DOHH2 (cell line): ENCODE measurements around the gene NFIB.

Experiments
- H3F3A ChIP-seq: fragments of 200-600 bp; sonication (generic), shearing (Covaris generic); 2 replicates; pipeline ENCODE4 v1.6.0; 2016; ENCODE audit warnings: antibody characterized with exemption, mild to moderate bottlenecking; ENCODE audit not compliant: control insufficient read depth, insufficient read depth
- H3K27ac ChIP-seq: fragments of 200-600 bp; sonication (generic); 2 replicates; pipeline ENCODE4 v1.5.1; 2014; ENCODE audit warnings: low read depth, mild to moderate bottlenecking, low read length, moderate library complexity
- H3K27me3 ChIP-seq: fragments of 200-600 bp; sonication (generic); 2 replicates; pipeline ENCODE4 v1.6.1; 2014; ENCODE audit warnings: mild to moderate bottlenecking, low read length, mixed read lengths; ENCODE audit not compliant: control insufficient read depth
- H3K36me3 ChIP-seq: fragments of 200-600 bp; sonication (generic); 2 replicates; pipeline ENCODE4 v1.6.1; 2014; ENCODE audit warnings: mild to moderate bottlenecking, low read length, moderate library complexity, mixed read lengths; ENCODE audit not compliant: control insufficient read depth
- H3K4me1 ChIP-seq: fragments of 200-600 bp; sonication (generic); 2 replicates; pipeline ENCODE4 v1.6.1; 2014; ENCODE audit warnings: mild to moderate bottlenecking, low read length, mixed read lengths; ENCODE audit not compliant: control insufficient read depth
- H3K4me2 ChIP-seq: fragments of 200-600 bp; sonication (generic); 2 replicates; pipeline ENCODE4 v1.6.0; 2014; ENCODE audit warnings: mild to moderate bottlenecking, low read length, moderate library complexity
- H3K4me3 ChIP-seq: fragments of 200-600 bp; sonication (generic); 2 replicates; pipeline ENCODE4 v1.5.1; 2014; ENCODE audit warnings: mild to moderate bottlenecking, low read length, mixed read lengths
- H3K79me2 ChIP-seq: fragments of 200-600 bp; sonication (generic); 2 replicates; pipeline ENCODE4 v1.6.1; 2014; ENCODE audit warnings: mild to moderate bottlenecking, low read length, mixed read lengths; ENCODE audit not compliant: control insufficient read depth
- H3K9me2 ChIP-seq: fragments of 200-600 bp; sonication (generic); replicated peaks from 2 replicates; pipeline ENCODE4 v1.6.1; 2014; ENCODE audit warnings: mild to moderate bottlenecking, low read length, mixed read lengths; ENCODE audit not compliant: control insufficient read depth
- H3K9me3 ChIP-seq: fragments of 200-600 bp; sonication (generic); 2 replicates; pipeline ENCODE4 v1.6.1; 2014; ENCODE audit warnings: antibody characterized with exemption, low read length, mixed read lengths; ENCODE audit not compliant: control insufficient read depth, insufficient read depth
- H4K20me1 ChIP-seq: fragments of 200-600 bp; sonication (generic); 2 replicates; pipeline ENCODE4 v1.6.0; 2014; ENCODE audit warnings: low read depth, mild to moderate bottlenecking, antibody characterized with exemption, low read length, moderate library complexity; ENCODE audit not compliant: control insufficient read depth, insufficient read depth
- CTCF ChIP-seq: fragments of 200-600 bp; sonication (generic); IDR thresholded peaks from one replicate; pipeline ENCODE4 v1.5.1; 2014; ENCODE audit warnings: antibody characterized with exemption, mild to moderate bottlenecking, low read depth, low read length; ENCODE audit not compliant: poor library complexity, severe bottlenecking
- EZH2phosphoT487 ChIP-seq: fragments of 200-600 bp; sonication (generic); IDR thresholded peaks from 2 replicates; pipeline ENCODE4 v1.6.1; 2017; ENCODE audit warnings: borderline replicate concordance, mild to moderate bottlenecking, antibody characterized with exemption, low read length, moderate library complexity, mixed read lengths

The NFIB gene

DNA sequence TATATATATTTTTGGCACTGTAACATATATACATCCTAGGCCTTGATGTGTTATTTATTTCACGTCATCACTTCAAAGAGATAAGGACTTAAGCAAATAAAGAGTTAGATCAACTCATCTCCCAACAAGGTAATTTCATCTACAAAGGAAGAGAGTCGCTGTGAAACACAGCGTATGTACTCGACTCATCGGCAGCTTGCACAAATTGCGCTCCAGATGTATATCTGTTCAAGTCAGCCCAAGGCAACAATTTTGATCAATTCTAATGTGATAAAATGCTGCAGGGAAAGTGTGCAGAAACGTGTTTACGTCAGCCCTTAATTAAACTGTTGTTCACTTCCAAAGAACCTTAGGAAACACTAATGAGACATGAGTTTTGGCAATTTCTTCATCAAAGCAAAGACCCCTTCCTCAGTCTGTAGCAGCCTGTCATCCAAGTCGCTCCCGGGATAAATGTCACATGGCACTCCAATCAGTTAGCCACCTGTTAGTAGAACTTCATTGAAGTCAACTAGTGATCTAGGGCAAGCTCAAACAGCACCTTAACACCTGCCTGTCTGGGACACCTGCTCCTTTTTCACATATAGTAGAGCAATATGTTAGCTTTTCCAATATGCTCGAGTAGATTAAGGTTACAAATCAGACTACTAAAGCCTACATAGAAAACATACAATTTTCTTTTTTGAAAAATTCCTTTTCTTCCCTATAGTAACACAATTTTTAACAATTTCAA is 182.4 kb downstream of the NFIB start:
- Histone ChIP-seq H3K9me2 (no peaks in the 10 kb centered on the region), H3K36me3 (no peaks in the 10 kb centered on the region), H4K20me1 (no peaks in the 10 kb centered on the region), H3K79me2 (no peaks in the 10 kb centered on the region), H3K4me3 (no peak overlapping the region), H3K4me1 (no peaks in the 10 kb centered on the region), H3K9me3 (no peaks in the 10 kb centered on the region), H3K27me3 (no peaks in the 10 kb centered on the region), H3K27ac (no peak overlapping the region), H3K4me2 (no peak overlapping the region), H3F3A (no peaks in the 10 kb centered on the region)
- TF ChIP-seq EZH2phosphoT487 (no peak), CTCF (no peak)

DNA sequence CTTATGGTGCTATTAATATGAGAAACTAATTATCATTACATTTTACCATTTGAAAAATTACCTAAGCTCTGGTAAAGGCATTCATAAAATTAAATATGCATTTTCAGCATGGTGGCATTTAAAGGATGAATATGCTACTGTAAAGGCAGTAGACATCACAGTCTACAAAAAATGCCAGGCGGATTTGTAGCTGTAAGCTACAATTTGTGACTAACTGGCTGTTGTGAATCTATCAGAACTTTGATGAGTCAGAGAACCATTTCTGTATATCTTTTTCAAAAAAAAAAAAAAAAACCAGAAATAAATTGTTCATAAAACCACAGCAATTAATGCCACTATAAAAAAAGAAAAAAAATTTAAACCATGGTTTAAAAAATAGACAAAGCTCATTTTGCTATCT is 186.3 kb downstream of the NFIB start:
- Histone ChIP-seq H3K4me2 (no peak overlapping the region), H3K79me2 (no peaks in the 10 kb centered on the region), H3K9me3 (no peaks in the 10 kb centered on the region), H4K20me1 (no peaks in the 10 kb centered on the region), H3K4me1 (no peaks in the 10 kb centered on the region), H3K36me3 (no peaks in the 10 kb centered on the region), H3K4me3 (no peak overlapping the region), H3F3A (no peaks in the 10 kb centered on the region), H3K27ac (no peak overlapping the region), H3K9me2 (no peaks in the 10 kb centered on the region), H3K27me3 (no peaks in the 10 kb centered on the region)
- TF ChIP-seq CTCF (no peak), EZH2phosphoT487 (no peak)

DNA sequence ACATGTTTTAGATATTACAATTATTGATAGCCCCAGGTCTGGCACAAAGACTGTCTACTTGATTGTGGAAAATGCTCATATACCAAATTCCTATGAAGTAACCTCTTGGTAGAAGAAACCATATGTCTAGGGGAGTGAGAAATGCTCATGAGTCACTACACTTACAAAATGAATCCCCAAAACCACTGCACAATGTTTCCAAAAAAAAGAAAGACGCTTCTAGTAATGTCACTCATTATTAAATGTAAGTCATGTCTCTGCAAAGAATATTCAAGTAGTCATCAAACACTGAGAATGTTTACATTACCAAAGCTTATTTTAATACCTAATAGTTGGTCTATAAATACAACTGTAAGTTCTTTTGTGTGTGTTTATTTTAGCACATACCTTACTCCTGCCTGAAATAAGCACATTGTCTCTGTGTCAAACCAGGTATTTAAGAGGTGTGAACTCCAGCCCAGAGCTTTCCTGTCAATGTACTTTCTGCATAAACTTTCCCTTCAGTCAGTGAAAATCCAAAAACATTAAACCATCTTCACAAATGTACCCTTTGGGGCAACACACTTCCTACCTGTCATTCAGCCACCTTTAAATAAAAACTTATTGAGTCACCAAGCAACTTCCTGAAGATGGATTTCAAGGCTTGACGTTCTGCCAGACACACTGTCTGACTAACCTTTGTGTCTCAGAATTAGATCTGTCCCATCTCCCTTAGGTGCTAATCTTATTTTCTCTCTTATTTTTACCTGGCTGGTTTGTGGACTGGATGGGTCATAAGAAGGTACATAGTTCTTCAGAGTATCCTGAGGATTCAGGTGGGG is 194.0 kb downstream of the NFIB start:
- no peak for TF ChIP-seq EZH2phosphoT487
- no peak for TF ChIP-seq CTCF
- Histone ChIP-seq H3K79me2 (no peaks in the 10 kb centered on the region), H3F3A (no peaks in the 10 kb centered on the region), H3K27me3 (no peaks in the 10 kb centered on the region), H4K20me1 (no peaks in the 10 kb centered on the region), H3K4me2 (no peak overlapping the region), H3K9me3 (no peaks in the 10 kb centered on the region), H3K36me3 (no peaks in the 10 kb centered on the region), H3K9me2 (no peaks in the 10 kb centered on the region), H3K4me1 (no peaks in the 10 kb centered on the region), H3K4me3 (no peak overlapping the region), H3K27ac (no peak overlapping the region)
